HG03354 (cell line): ENCODE data around the gene CRYGN.

Source experiments
- ATAC-seq: cut with Tn5 transposase; IDR thresholded peaks from one replicate; pipeline ENCODE4 v1.9.1; 2021; ENCODE audit warnings: mild to moderate bottlenecking; ENCODE audit not compliant: unreplicated experiment, poor library complexity, severe bottlenecking

The CRYGN gene

GRCh38 chr7:151410405-151411390 is 29.2 kb downstream of the CRYGN start:
- ATAC-seq: no peak

- no peak for ATAC-seq
These were observed 30.1 kb downstream of the CRYGN start, which contains the start of gene WDR86 for GRCh38 chr7:151409667-151410404. Gene WDR86, minus strand, starts transcription at chr7:151410038. Its CDS starts 449 bp downstream, at chr7:151409589.

DNA sequence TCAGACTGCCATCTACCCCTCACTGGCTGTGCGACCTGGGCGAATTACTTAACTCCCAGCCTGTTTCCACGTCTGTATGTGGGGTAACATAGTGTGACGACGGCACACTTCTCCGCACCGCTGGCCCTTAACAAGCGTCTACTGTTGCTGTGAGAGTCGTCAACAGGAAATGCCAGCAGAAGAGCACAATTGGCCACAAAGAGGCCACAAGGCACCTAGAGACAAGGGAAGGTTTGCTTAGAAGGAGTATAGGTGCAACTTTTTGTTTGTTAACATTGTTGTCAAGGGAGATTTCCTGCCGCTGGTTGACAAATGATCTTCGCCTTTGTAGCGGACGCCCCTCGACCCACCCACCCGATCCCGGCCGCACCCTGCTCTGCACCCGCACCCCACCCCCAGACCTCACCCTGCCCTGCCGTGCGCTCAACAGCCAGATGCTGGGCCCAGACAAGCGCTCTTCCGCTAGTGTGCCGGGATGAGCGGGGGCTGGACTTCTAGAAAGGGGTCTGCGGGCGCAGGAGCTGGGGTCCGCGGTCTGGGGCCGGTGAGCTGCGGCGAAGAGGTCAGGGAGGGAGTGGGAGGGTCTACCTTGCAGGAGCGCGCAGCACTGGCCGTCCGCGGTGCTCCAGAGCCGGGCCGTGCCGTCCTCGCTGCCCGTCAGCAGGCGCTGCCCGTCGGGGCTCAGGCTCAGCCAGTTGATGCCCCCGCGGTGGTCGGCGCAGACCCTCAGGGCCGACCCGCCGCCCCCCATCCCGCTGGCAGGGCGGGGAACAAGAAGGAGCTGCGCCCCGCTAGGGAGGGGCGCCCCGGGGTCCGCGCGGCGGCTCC is 30.9 kb downstream of the CRYGN start:
- ATAC-seq: peak; percentile 78

DNA sequence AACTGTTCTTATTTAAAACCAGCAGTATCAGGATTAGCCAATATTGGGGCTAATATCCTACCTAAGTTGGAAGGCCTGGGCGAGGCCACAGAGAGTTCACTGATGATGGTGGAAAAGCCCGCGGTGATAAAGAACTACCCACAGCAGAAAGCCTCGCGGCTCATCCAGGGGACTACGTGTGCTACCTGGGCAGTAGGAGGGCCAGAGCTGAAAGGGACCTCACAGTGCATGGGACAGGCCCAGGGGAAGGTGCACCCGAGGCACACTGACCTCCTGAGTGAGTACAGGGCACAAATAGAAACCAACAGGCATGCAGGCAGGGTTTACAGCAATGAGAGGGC is 31.5 kb downstream of the CRYGN start:
- ATAC-seq: no peak

DNA sequence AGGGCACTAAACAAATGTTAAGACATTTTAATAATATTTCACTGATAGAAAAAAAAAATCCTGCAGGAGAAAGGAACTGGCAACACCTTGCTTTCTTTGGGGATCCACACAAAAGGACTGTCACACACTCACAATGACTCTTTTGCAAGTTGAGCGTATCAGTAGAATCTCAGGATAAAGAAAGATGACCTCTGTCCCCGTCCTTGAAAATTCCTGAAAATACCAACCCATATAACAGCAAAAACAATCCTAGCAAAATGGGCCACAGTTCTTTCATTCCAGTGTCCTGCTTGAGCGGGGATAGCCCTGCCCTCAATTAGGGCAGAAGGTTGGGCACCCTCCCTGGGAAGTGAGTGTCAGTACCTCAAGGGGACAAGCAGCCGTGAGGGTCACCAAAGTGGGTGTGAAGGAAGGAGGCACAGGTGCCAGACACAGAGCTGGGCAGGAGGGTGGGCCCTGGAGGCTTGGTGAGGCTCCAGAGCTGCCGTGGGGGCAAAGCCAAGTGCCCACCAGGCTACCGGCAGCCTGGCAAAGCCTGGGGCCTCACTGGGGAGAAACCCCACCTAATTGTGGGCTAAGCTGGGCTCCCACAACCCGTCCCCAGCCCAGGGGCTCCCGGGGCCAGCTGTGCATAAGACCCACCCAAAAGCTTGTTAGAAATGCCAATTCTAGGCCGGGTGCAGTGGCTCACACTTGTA is 32.9 kb downstream of the CRYGN start:
- ATAC-seq: no peak

DNA sequence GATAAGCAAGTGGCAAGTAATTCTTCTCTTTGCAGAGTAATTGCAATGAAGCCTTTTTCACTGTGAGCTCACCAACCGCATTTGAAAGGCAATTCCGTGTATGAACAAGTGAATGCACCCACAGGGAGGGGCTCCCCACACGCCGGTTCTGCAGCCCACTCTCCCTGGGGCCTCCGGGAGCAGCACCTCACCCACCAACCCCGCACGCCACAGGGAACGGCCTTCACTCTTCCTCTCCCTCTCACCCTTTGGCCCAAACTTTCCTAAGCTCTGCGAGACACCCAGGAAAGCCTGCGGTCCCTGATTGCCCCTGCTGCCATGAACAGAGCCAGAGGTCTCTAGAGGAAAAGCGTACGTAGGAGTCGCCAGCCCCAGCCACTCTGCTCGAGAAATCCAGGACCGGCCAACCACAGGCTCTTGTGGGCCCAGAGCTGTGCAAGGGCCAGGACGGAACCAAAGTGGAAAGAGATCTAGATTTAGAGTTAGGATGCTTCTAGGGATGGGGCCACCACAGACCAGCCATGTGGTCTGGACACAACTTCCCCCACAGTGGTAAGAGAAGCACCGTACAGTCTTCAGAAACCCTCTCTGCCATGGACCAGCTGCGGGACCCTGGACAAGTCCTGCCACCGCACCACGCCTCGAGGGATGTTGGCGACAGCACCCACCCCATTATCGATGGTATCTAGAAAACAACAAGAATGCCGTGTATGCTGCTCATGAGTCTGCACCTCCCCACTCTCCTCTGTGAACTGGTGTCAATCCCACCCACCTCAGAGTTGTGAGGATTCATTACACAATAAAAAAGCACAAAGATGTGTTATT is 33.7 kb downstream of the CRYGN start:
- ATAC-seq: no peak

DNA sequence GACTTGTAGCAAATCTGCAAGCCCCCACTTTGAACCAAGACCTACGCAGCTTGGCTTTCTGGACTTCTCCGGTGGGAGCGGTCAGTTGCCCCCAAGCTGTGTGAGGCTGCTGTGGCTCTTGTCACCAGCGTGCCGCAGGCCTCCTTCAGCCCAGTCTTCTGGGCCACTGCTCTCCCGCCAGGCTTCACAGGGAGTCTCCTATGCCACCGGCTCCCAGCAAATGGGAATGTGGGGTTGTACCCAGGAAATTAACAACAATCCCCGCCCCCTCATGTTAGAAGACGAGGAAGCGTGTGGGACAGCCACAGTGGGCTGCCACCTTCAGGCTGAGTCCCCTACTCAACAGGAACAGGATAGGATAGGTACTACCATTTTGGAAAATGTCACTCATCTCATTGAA is 34.4 kb downstream of the CRYGN start:
- no peak for ATAC-seq

DNA sequence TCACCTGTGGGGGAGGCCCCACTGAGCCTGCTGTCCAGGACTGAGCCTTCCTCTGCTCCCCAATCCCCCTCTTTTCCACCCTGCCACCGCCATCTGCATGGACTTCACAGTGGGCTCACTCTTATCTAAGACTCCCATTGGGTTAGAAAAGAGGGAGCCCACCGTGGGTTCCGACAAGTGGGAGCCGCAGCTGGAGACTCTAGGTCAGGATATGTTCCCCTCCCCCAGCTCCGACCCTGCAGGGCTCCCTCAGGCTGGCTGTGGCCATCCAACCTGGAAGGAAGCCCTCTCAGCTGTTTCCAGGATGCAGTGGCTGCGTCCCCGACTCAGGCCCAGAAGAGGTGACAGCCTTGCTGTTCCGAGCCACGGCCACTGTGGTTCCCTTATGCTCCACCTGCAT is 34.9 kb downstream of the CRYGN start:
- no peak for ATAC-seq

- ATAC-seq: no peak
These were observed 35.5 kb downstream of the CRYGN start for GRCh38 chr7:151404216-151405011.

GRCh38 chr7:151403764-151404163 is 36.2 kb downstream of the CRYGN start:
- no peak for ATAC-seq

- no peak for ATAC-seq
These were observed 37.7 kb downstream of the CRYGN start for GRCh38 chr7:151402029-151402835.

- no peak for ATAC-seq
These were observed 39.2 kb downstream of the CRYGN start for GRCh38 chr7:151400626-151401315.

DNA sequence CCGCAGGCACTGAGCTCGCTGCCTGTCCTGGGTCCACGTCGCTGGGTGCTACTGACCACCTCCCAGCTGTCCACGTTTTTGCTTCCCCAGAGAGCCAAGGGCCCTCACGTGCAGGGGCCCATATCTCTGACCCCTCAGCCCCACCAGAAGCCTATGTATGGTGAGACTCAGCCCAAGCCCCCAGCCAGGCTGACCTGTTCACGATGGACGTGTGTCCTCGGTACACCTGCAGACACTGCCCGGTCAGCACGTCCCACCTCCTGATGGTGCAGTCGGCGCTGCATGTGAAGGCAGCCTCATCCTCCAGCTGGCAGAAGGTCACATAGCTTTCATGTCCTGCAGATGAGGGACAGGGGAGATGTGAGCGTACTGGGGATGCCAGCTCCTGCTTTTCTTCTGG is 40.0 kb downstream of the CRYGN start:
- ATAC-seq: no peak

DNA sequence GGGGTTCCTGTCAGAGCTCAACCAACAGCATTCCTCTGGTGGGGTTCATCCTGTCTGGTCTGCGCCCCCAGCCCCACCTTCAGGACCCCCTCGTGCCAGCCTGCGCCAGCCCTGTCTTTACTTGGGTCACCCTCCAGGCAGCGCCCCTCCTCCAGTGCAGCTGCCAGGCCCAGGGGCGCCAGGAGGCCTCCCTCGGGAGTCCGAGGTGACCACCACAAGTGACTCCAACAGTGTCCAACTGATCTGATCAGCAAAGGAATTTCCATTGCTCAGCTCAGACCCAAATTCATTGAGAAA is 40.7 kb downstream of the CRYGN start:
- ATAC-seq: no peak

DNA sequence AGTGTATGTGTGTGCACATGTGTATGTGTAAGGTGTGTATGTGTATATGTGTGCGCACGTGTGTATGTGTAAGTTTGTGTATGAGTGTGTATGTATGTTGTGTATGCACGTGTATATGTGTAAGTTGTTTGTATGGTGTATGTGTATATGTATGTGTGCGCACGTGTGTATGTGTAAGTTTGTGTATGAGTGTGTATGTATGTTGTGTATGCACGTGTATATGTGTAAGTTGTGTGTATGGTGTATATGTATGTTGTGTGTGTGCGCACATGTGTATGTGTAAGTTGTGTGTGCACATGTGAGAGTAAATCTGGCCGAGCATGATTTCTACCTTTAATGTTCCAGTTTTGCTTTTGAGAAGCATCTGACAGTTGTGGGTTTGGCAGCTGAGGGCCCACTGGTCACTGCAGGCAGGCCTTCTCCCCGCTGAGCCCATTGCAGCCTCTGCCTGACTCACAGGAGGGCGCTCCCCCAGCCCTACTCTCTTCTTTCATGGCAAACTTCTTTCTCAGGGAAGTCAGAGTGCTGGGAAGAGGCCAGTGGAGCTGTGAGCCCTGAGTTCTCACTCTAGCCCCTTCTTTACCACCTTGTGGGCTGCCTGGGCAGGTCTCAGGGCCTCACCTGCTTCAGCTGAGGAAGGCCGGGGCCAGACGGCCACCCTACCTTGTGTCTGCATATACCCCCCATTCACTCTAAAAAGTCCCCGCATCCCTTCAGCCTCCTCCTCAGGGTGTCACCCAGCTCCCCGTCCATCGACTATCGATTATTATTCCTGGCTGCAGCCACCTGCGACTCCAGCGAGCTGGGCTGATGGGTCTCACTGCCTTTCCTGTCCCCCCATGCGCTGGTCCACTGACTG is 41.3 kb downstream of the CRYGN start:
- ATAC-seq: no peak

GRCh38 chr7:151397026-151397425 is 42.9 kb downstream of the CRYGN start:
- ATAC-seq: no peak
